ENCODE data around the gene MGAM2. TPM values are rescaled to one million over a fixed set of nuclear protein-coding genes. Genes with fewer than 3 reads are reported as not detected.

MGAM2 gene
- total RNA-seq, 1 experiment from 2014 or later, result not detected

DNA sequence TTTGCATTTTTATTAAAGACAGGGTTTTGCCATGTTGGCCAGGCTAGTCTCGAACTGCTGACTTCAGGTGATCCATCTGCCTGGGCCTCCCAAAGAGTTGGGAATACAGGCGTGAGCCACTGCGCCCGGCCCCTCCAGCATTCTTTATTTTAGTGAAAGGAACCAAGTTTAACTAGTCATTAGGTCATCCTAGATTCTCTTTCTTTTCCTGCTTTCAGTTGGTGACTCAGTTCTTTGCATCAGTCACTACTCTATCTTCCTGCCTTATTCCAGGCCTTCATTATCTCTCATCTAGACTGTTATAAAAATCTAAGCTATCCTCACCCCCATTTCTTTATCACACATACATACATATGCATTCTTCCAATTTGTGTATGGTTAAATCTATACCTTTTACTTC lies 82.7 kb downstream of the MGAM2 start:
- DNase-seq, result no peak
- CTCF ChIA-PET, result no interaction called here
- 0 out of 2 replicates have a peak, but pooled peaks cover 8% of the 10 kb centered on the region for H3K4me1 ChIP-seq (replicated peaks; ENCODE audit: insufficient read depth)
- no peaks in the 10 kb centered on the region for H3K79me2 ChIP-seq (ENCODE audit: low read depth)
- 0 out of 2 replicates have a peak, but pooled peaks cover 3% of the 10 kb centered on the region for H4K20me1 ChIP-seq (ENCODE audit: insufficient read depth)
- no peaks in the 10 kb centered on the region for H3K9me2 ChIP-seq (ENCODE audit: insufficient read depth)
- H3F3A ChIP-seq (ENCODE audit: insufficient read depth, low read depth), result no peaks in the 10 kb centered on the region
- TF ChIP-seq, protein P1, sequence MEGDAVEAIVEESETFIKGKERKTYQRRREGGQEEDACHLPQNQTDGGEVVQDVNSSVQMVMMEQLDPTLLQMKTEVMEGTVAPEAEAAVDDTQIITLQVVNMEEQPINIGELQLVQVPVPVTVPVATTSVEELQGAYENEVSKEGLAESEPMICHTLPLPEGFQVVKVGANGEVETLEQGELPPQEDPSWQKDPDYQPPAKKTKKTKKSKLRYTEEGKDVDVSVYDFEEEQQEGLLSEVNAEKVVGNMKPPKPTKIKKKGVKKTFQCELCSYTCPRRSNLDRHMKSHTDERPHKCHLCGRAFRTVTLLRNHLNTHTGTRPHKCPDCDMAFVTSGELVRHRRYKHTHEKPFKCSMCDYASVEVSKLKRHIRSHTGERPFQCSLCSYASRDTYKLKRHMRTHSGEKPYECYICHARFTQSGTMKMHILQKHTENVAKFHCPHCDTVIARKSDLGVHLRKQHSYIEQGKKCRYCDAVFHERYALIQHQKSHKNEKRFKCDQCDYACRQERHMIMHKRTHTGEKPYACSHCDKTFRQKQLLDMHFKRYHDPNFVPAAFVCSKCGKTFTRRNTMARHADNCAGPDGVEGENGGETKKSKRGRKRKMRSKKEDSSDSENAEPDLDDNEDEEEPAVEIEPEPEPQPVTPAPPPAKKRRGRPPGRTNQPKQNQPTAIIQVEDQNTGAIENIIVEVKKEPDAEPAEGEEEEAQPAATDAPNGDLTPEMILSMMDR (conservative IDR thresholded peaks at IDR 0.05), result no peak
- no peak for TF ChIP-seq EZH2 (IDR thresholded peaks at IDR 0.05; ENCODE audit: low read depth)
- H3K27ac ChIP-seq, result no peak overlapping the region
- no peak overlapping the region for H2AFZ ChIP-seq
- intact Hi-C loops (cut with micrococcal nuclease; ENCODE audit: unreplicated experiment), result no loop called here
- no peak overlapping the region for H3K4me2 ChIP-seq
- H3K36me3 ChIP-seq (ENCODE audit: low read depth), result no peaks in the 10 kb centered on the region
- no peaks in the 10 kb centered on the region for H3K27me3 ChIP-seq (ENCODE audit: insufficient read depth, low read depth)
- BruUV-seq (replicated peaks), result no TSS peak
- H3K4me3 ChIP-seq, result no peak overlapping the region
- POLR2A ChIA-PET (ENCODE audit: unreplicated experiment), result no interaction called here
- H3K9me3 ChIP-seq (ENCODE audit: insufficient read depth, low read depth), result no peaks in the 10 kb centered on the region

DNA sequence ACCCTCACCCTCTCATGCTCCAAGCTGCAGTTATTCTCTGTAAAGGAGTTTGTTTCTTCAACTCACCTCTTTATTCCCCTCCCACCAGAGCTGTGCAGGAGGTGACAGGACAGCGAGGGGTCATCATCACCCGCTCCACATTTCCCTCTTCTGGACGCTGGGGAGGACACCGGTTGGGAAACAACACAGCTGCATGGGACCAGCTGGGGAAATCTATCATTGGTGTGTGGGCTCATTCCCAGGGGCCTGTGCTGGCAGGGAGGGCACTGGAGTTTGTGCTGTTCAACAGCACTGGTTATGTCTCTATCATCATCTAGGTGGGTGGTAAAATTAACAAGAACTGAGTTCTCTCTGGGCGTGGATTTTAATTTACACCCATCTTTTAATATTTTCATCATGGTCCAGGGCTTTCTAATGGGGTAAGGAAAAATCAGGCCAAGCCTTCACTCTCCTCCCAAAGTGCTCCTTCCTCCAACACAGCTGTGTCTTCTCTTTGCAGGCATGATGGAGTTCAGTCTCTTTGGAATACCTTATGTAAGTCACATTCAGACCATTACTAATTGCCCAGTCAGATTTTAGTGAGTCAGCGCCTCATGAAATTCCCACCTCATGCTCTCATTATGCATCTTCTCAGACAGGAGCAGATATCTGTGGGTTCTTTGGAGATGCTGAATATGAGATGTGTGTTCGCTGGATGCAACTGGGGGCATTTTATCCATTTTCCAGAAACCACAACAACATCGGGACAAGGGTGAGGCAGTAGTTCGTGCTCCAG lies 84.7 kb downstream of the MGAM2 start:
- Histone ChIP-seq H3K4me1 (replicated peaks; ENCODE audit: insufficient read depth) (0 out of 2 replicates have a peak, but pooled peaks cover 8% of the 10 kb centered on the region), H3K27ac (no peak overlapping the region), H3K36me3 (ENCODE audit: low read depth) (no peaks in the 10 kb centered on the region), H3K4me3 (no peak overlapping the region), H3K4me2 (no peak overlapping the region), H3K79me2 (ENCODE audit: low read depth) (no peaks in the 10 kb centered on the region), H3F3A (ENCODE audit: insufficient read depth, low read depth) (no peaks in the 10 kb centered on the region), H3K9me3 (ENCODE audit: insufficient read depth, low read depth) (no peaks in the 10 kb centered on the region), H3K9me2 (ENCODE audit: insufficient read depth) (no peaks in the 10 kb centered on the region), H3K27me3 (ENCODE audit: insufficient read depth, low read depth) (no peaks in the 10 kb centered on the region), H4K20me1 (ENCODE audit: insufficient read depth) (0 out of 2 replicates have a peak, but pooled peaks cover 3% of the 10 kb centered on the region), H2AFZ (no peak overlapping the region)
- TF ChIP-seq, protein P1 (conservative IDR thresholded peaks at IDR 0.05), result no peak
- no peak for TF ChIP-seq EZH2 (IDR thresholded peaks at IDR 0.05; ENCODE audit: low read depth)
- DNase-seq, result no peak
- CTCF ChIA-PET, result no interaction called here
- BruUV-seq (replicated peaks), result no TSS peak
- POLR2A ChIA-PET (ENCODE audit: unreplicated experiment), result interaction anchor here (0.6 kb wide), 1 partner anchor 12 kb away, joined by 5 read pairs; no protein-coding TSS in a partner anchor
- intact Hi-C loops (cut with micrococcal nuclease; ENCODE audit: unreplicated experiment), result no loop called here

DNA sequence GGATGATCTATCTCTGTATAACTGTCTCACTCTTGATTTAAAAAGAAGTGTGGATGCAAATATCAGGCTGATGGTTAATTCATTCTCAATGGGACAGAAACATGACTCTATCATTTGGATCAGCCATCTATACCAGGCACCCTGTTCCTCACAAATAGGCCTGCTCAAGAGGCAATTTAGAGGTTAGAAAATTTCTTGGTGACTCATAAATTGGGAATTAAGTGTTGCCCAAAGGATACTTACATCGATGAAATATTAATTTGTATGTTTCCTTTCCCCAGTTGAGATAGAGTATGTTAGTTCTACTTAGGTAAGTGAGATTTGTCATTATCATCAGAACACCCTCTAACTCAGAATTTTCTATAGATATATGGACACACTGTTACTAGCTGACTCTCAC lies 88.7 kb downstream of the MGAM2 start:
- no peak for DNase-seq
- Histone ChIP-seq H3K36me3 (ENCODE audit: low read depth) (no peaks in the 10 kb centered on the region), H3K9me3 (ENCODE audit: insufficient read depth, low read depth) (no peaks in the 10 kb centered on the region), H3K4me2 (no peak overlapping the region), H3K79me2 (ENCODE audit: low read depth) (no peaks in the 10 kb centered on the region), H3F3A (ENCODE audit: insufficient read depth, low read depth) (no peaks in the 10 kb centered on the region; the same call in 1 of the 2 replicates), H3K27ac (no peak overlapping the region), H4K20me1 (ENCODE audit: insufficient read depth) (no peaks in the 10 kb centered on the region), H3K4me1 (replicated peaks; ENCODE audit: insufficient read depth) (no peaks in the 10 kb centered on the region), H3K27me3 (ENCODE audit: insufficient read depth, low read depth) (no peaks in the 10 kb centered on the region), H2AFZ (no peak overlapping the region), H3K4me3 (no peak overlapping the region), H3K9me2 (ENCODE audit: insufficient read depth) (0 out of 2 replicates have a peak, but pooled peaks cover 6% of the 10 kb centered on the region)
- ChIA-PET POLR2A (ENCODE audit: unreplicated experiment) (no interaction called here), CTCF (no interaction called here)
- intact Hi-C loops (cut with micrococcal nuclease; ENCODE audit: unreplicated experiment), result no loop called here
- BruUV-seq (replicated peaks), result no TSS peak
- TF ChIP-seq EZH2 (IDR thresholded peaks at IDR 0.05; ENCODE audit: low read depth), result no peak
- TF ChIP-seq, protein P1 (conservative IDR thresholded peaks at IDR 0.05), result no peak

Data from PC-9 (cell line).